Upper lobe of left lung (tissue), 4 donors: ENCODE results near the gene NUP93.
"Not testable (repeated sequence)": the region's sequence is repeated elsewhere in the genome, so short reads cannot be mapped to it uniquely, and the experiment has no call there.

Source experiments
- EP300 ChIP-seq, 4 donors: sonication (generic); formaldehyde crosslinking; IDR thresholded peaks; one replicate each; pipeline ENCODE4 v1.5.1; 2017; ENCODE audit warnings: antibody characterized with exemption in 4 of 4, control low read depth in 2 of 4
- POLR2A ChIP-seq, 4 donors: fragments of 450-650 bp; IDR thresholded peaks; one replicate each; pipeline ENCODE4 v1.5.1; 2016 to 2017; ENCODE audit warnings: antibody characterized with exemption in 4 of 4, mild to moderate bottlenecking in 2 of 4
- POLR2AphosphoS5 ChIP-seq, 2 donors: sonication (generic); formaldehyde crosslinking; IDR thresholded peaks; one replicate each; pipeline ENCODE4 v1.5.1; 2017; ENCODE audit warnings: antibody characterized with exemption in 2 of 2
- TF ChIP-seq, protein P1 (sequence below), 6 experiments: fragments of 450-650 bp in 4 of 6; fragments of 200-600 bp in 2 of 6; sonication (generic) in 2 of 6; IDR thresholded peaks; one replicate each; pipeline ENCODE4 v1.5.1; 2016 to 2019; ENCODE audit warnings: antibody characterized with exemption in 6 of 6

DNA sequence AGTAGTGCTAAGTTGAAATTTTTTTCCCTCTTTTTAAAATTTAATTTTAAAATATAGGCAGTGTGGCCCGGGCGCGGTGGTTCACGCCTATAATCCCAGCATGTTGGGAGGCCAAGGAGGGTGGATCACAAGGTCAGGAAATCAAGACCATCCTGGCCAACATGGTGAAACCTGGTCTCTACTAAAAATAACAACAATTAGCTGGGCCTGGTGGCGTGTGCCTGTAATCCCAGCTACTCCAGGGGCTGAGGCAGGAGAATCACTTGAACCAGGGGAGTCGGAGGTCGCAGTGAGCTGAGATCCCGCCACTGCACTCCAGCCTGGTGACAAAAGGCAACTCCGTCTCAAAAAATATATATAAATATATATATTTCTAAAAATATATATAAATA lies 77.7 kb downstream of the NUP93 start:
- TF ChIP-seq, protein P1, sequence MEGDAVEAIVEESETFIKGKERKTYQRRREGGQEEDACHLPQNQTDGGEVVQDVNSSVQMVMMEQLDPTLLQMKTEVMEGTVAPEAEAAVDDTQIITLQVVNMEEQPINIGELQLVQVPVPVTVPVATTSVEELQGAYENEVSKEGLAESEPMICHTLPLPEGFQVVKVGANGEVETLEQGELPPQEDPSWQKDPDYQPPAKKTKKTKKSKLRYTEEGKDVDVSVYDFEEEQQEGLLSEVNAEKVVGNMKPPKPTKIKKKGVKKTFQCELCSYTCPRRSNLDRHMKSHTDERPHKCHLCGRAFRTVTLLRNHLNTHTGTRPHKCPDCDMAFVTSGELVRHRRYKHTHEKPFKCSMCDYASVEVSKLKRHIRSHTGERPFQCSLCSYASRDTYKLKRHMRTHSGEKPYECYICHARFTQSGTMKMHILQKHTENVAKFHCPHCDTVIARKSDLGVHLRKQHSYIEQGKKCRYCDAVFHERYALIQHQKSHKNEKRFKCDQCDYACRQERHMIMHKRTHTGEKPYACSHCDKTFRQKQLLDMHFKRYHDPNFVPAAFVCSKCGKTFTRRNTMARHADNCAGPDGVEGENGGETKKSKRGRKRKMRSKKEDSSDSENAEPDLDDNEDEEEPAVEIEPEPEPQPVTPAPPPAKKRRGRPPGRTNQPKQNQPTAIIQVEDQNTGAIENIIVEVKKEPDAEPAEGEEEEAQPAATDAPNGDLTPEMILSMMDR (IDR thresholded peaks at IDR 0.05): not testable (repeated sequence)
- not testable (repeated sequence) for TF ChIP-seq EP300, POLR2A, POLR2AphosphoS5 (IDR thresholded peaks at IDR 0.05)
